Esophagus squamous epithelium (tissue), 4 donors: ENCODE results near the gene ARPC5.

Source experiments
- POLR2A ChIP-seq, 4 donors: fragments of 450-650 bp; IDR thresholded peaks; one replicate each; pipeline ENCODE4 v1.6.1; 2017; ENCODE audit warnings: antibody characterized with exemption in 4 of 4, mild to moderate bottlenecking in 4 of 4, moderate library complexity in 3 of 4
- TF ChIP-seq, protein P1 (sequence below), 6 experiments: fragments of 450-650 bp in 4 of 6; fragments of 200-600 bp in 2 of 6; sonication (generic) in 2 of 6; IDR thresholded peaks; one replicate each; pipeline ENCODE4 v1.5.1; 2016 to 2019; ENCODE audit warnings: antibody characterized with exemption in 6 of 6, mild to moderate bottlenecking in 4 of 6, moderate library complexity in 4 of 6

DNA sequence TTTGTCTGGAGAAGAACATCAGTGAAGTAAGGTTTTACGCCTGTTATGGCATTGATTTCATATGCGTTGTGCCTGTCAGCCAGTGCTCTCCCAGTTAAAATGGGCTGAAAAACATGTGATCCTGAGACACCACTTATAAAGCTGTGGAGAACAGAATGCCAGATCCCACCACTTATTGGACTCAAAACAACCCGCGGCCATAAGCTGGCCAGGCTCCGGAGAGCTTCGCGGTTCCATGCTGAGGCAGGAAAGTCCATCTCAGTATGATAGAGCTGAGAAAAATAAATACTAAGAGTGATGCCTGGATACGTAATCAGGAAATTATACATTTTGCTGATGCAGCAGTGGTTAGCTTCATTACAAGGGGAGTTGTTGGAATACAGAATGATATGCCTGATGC, 12.5 kb upstream of the ARPC5 start:
- TF ChIP-seq, protein P1, sequence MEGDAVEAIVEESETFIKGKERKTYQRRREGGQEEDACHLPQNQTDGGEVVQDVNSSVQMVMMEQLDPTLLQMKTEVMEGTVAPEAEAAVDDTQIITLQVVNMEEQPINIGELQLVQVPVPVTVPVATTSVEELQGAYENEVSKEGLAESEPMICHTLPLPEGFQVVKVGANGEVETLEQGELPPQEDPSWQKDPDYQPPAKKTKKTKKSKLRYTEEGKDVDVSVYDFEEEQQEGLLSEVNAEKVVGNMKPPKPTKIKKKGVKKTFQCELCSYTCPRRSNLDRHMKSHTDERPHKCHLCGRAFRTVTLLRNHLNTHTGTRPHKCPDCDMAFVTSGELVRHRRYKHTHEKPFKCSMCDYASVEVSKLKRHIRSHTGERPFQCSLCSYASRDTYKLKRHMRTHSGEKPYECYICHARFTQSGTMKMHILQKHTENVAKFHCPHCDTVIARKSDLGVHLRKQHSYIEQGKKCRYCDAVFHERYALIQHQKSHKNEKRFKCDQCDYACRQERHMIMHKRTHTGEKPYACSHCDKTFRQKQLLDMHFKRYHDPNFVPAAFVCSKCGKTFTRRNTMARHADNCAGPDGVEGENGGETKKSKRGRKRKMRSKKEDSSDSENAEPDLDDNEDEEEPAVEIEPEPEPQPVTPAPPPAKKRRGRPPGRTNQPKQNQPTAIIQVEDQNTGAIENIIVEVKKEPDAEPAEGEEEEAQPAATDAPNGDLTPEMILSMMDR (IDR thresholded peaks at IDR 0.05): no peak
- no peak for TF ChIP-seq POLR2A (IDR thresholded peaks at IDR 0.05)
